ENCODE measurements around the gene KLHDC7B.

DNA sequence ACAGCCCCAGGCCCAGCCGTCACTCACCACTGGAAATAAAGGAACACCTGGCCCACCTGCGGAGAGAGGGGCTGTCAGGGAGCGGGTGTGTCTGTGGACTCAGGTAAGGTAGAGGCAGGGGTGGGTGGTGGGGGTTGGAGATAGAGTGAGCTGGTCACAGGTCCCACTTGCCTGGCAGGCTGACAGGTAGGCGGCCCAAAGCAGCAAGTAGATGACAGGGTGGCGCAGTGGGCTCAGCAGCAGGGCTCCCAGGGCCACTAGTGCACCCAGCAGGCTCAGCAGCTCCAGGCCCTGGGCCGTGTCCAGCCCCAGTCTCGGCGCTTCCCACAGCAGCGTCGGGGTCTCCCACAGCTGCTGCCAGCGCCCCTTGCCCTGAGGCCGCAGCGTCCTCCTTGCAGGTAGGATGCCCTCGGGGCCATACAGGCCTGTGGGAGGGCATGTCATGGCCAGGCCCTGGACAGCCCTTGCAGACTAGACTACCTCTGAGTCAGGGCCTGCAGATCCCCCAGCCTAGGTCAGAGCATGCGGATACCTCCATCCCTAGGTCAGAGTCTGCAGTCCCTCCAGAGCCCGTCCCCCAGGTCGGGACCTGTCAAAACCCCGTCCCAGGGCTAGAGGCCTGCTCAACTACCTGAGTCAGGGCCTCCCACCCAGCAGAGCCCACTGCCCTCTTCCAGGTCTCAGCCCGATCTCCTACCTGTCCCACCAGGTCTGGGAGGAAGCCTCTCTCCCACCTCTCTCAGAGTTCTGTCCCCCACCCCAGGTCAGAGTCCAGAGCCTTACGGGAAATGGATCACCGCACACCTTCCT is 38.9 kb upstream of the KLHDC7B start:
- TF ChIP-seq GATA3 (IDR thresholded peaks at IDR 0.05; ENCODE audit: low read depth, low read length): no peak
- TF ChIP-seq GATA2 (IDR thresholded peaks at IDR 0.05; ENCODE audit: low read depth, low read length): no peak
